Skeletal muscle satellite cell (primary cell): ENCODE measurements around the gene HEBP1. TPM values are rescaled to one million over a fixed set of nuclear protein-coding genes. Genes with fewer than 3 reads are reported as not detected.

ENCODE experiments used
- H3K27me3 ChIP-seq: 2 replicates; pipeline ENCODE4 v1.7.0; 2013; ENCODE audit warnings: low read length; ENCODE audit not compliant: control insufficient read depth, insufficient read depth
- H3K36me3 ChIP-seq: 2 replicates; pipeline ENCODE4 v1.7.0; 2013; ENCODE audit warnings: mild to moderate bottlenecking, control low read depth, low read length; ENCODE audit not compliant: insufficient read depth
- H3K4me1 ChIP-seq: 2 replicates; pipeline ENCODE4 v1.7.0; 2013; ENCODE audit warnings: low read length; ENCODE audit not compliant: control insufficient read depth, insufficient read depth
- H3K4me2 ChIP-seq: 2 replicates; pipeline ENCODE4 v1.7.0; 2013; ENCODE audit warnings: mild to moderate bottlenecking, low read length
- H3K4me3 ChIP-seq: 2 replicates; pipeline ENCODE4 v1.7.0; 2013; ENCODE audit warnings: low read length
- H3K9ac ChIP-seq: 2 replicates; pipeline ENCODE4 v1.7.0; 2013; ENCODE audit warnings: mild to moderate bottlenecking, low read depth, low read length, moderate library complexity
- H3K9me3 ChIP-seq: replicated peaks from 2 replicates; pipeline ENCODE4 v1.7.0; 2013; ENCODE audit warnings: mild to moderate bottlenecking, control low read depth, low read length
- small RNA-seq: library from RNA; depleted of rRNA; stranded (forward); fragments of <200 nt; gene quantifications from one replicate; pipeline ENCODE3, GENCODE V24; 2012

HEBP1 gene

GRCh38 chr12:12925388-12925787 lies 74.7 kb downstream of the HEBP1 start:
- no peaks in the 10 kb centered on the region for H3K27me3 ChIP-seq
- H3K9me3 ChIP-seq = no peaks in the 10 kb centered on the region
- no peak overlapping the region for H3K4me2 ChIP-seq
- H3K4me1 ChIP-seq = peaks cover 18% of the 10 kb centered on the region
- no peak overlapping the region for H3K4me3 ChIP-seq
- no peak overlapping the region for H3K9ac ChIP-seq
- H3K36me3 ChIP-seq = no peaks in the 10 kb centered on the region

Small RNA genes within 50 kb of the gene (small RNA-seq; reads per million reads assigned to genes)
- gene RF00604 = not detected
